H54 (cell line): ENCODE results near the gene TP53I11.

Experiments
- DNase-seq: peaks from one replicate; pipeline ENCODE4 v3.0.0; 2011; ENCODE audit warnings: low spot score, mixed read lengths; ENCODE audit not compliant: insufficient read length
- FAIRE-seq: peaks from 3 replicates; lab custom pipeline; 2011; peaks lifted over from hg19 to GRCh38; lab: Jason Lieb, UNC
- POLR2A ChIP-seq: IDR thresholded peaks from 2 replicates; pipeline ENCODE4 v1.6.1; 2011; ENCODE audit warnings: low read depth, mild to moderate bottlenecking, low read length

The TP53I11 gene

DNA sequence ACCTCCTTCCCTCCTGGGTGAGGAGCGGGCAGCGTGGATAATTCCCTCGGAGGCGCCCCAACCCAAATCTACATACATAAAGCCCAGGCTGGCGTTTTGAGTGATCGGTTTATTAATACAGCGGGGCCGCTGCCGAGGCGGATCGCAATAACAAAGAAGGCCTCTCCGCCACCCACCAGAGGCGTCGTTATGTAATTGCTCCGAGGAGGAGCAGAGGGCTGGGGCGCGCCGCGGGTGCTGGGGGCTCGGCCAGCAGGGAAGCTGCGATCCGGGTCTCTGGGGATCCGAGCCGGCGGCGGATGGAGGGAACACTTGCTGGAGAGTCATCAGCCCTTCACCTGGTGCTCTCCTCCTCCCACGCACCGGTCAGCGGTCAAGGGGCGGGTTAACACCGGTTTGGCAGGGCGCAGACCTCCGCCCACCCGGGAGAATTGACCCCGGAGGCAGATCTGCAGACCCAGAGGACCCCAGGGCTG lies 6.4 kb upstream of the TP53I11 start:
- TF ChIP-seq POLR2A = no peak
- no peak for DNase-seq
- no peak for FAIRE-seq

GRCh38 chr11:44955015-44955738 lies 4.5 kb upstream of the TP53I11 start:
- DNase-seq (peak; percentile 64), FAIRE-seq (no peak)
- TF ChIP-seq POLR2A = no peak

- FAIRE-seq = no peak
- no peak for TF ChIP-seq POLR2A
These were observed 3.6 kb upstream of the TP53I11 start for GRCh38 chr11:44954051-44954906.

GRCh38 chr11:44952500-44953260 lies 2.0 kb upstream of the TP53I11 start:
- FAIRE-seq = no peak
- no peak for DNase-seq
- TF ChIP-seq POLR2A = no peak

More at GRCh38 chr11:44954051-44954906, 3.6 kb upstream of the TP53I11 start:
- no peak for DNase-seq

GRCh38 chr11:44952082-44952481 lies 1.4 kb upstream of the TP53I11 start:
- DNase-seq = no peak
- no peak for TF ChIP-seq POLR2A
- FAIRE-seq = no peak

GRCh38 chr11:44950031-44950624 lies 555 bp downstream of the TP53I11 start:
- TF ChIP-seq POLR2A = no peak
- DNase-seq = no peak
- no peak for FAIRE-seq

- no peak for DNase-seq
- no peak for FAIRE-seq
- no peak for TF ChIP-seq POLR2A
These were observed 1.3 kb downstream of the TP53I11 start for GRCh38 chr11:44949160-44950030.

DNA sequence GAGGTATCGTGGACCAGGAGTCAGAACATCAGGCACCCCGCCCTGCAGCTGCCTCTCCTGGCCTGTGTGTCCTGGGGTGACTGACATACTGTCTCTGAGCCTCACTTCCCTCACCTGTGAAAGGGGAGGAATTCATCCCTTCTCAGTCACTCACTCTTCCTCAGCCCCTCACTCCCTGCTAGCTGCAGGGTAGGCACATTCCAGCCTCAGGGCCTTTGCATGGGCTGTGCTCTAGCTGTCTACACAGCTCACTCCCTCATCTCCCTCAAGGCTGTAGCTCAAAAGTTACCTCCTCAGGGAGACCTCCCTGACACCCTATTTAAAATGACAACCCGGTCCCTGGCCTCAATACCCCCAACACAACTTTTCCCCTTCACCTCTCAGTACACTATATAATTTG lies 2.5 kb downstream of the TP53I11 start:
- FAIRE-seq (no peak), DNase-seq (no peak)
- TF ChIP-seq POLR2A = no peak

DNA sequence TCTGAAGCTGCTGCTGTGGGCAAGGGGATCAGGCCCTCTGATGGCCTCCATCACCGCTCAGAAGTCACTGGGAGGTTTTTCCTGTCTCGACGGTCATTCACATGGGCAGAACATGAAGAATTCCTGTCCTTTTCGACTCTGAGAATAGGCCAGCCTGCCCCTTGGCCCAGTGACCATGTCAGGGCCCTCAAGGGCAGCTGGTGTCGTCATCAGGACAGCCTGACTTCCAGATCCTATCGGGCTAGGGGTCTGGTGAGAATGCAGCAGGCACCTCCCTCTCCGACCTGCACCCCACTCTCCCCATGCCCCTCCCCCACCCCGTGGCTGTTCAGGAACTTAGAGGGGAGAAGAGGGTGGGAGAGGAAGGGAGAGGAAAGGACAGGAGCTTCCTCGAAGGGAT lies 3.6 kb downstream of the TP53I11 start:
- FAIRE-seq = no peak
- no peak for TF ChIP-seq POLR2A
- no peak for DNase-seq

DNA sequence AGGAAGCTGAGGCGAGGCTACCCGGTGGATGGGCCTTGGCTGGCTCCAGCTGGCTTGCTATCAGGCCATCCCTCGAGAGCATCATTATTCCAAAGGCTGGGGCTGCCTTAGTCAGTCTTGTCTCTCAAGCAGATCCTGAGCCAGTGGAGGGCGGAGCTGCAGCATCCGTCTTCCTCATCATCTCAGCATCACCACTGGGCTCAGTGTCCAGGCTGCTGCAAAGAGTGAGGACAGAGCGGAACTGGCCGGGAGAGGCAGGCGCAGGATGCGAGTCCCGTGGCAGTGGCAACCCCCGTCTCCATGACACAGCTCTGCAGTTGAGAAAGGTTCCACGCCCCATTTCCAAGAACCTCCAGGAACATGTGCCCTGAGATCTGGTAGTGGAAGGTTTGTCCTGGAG lies 4.4 kb downstream of the TP53I11 start:
- FAIRE-seq (no peak), DNase-seq (no peak)
- no peak for TF ChIP-seq POLR2A

DNA sequence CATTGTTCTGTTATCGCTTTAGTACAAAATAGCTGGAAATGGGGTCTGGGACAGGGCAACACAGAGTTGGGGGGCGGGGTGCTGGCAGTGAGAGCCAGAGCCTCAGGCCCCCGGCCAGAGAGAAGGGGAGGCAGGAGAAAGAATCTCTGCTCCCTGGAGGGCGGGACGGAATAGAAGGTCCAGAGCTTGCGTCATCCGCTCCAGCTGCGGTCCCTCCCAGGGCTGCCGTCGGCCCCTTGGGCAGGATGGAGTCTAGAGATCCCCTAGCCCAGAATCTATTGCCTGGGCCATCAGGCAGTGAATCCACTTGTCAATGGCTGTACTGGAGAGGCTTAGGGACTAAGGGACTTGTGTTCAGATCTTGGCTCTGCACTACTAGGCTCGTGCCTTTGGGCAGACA lies 5.0 kb downstream of the TP53I11 start:
- TF ChIP-seq POLR2A = no peak
- FAIRE-seq = no peak
- DNase-seq = no peak

DNA sequence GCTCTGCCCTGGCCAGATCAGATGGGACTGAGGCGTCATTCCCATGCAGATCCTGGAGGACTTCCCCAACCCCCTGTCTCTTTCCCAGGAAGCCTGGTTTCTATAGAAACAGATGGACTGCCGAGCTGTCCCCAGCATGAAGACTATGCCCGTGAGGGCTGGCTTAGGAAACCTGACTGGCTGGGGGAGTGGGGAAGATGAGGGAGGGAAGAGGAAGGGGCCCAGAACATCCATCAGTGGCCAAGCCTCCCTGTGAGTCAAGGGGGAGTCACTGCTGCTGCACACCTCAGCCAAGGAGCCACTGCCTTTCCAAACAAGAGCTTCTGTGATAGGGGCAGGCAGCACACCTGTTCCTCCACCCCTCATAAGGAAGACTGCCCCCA lies 5.8 kb downstream of the TP53I11 start:
- DNase-seq (no peak), FAIRE-seq (no peak)
- no peak for TF ChIP-seq POLR2A

DNA sequence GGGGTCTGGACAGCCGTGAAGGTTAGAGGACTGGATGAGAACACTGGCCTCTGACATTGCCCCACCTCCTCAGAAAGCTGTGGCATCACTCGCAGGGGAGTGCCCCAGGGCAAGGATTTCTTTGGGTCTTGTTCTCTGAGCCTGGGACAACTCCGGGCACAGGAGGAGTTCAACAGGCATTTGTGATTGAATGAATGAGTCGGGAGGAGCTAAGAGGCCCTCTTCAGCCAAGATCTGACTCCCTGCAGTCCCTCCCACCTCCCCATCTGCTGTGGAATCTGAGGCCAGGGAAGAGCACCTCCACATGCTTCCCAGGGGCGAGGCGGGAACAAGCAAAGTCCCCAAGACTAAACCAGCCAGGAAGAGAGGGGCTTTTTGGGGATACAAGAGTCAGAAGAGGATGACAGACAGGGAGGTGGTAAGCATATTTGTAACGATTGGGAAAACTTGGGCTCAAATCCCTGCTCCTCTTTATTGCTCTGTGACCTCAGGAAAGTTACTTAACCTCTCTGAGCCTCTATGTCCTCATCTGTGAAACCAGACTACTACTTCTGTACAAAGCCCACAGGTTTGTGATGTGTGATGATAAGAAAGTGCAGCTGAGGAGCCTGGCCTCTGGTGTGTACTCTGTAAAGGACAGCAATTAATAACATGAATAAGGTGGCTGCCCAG lies 6.4 kb downstream of the TP53I11 start:
- FAIRE-seq (no peak), DNase-seq (no peak)
- TF ChIP-seq POLR2A = no peak
